ENCODE data around the gene NBEAL2.

The NBEAL2 gene

GRCh38 chr3:46978381-46978780 is 1.1 kb upstream of the NBEAL2 start:
- no peak for FAIRE-seq
- no peak for DNase-seq (ENCODE audit: insufficient read length, low spot score)
- no peak for TF ChIP-seq POLR2A (IDR thresholded peaks at IDR 0.05; ENCODE audit: low read depth, low read length)

GRCh38 chr3:46979958-46980497 is 562 bp downstream of the NBEAL2 start:
- TF ChIP-seq POLR2A (IDR thresholded peaks at IDR 0.05; ENCODE audit: low read depth, low read length), result no peak
- DNase-seq (ENCODE audit: insufficient read length, low spot score), result no peak
- FAIRE-seq, result no peak

- DNase-seq (ENCODE audit: insufficient read length, low spot score) (no peak), FAIRE-seq (no peak)
- no peak for TF ChIP-seq POLR2A (IDR thresholded peaks at IDR 0.05; ENCODE audit: low read depth, low read length)
These were observed 2.5 kb downstream of the NBEAL2 start for GRCh38 chr3:46981932-46982471.

- no peak for FAIRE-seq
These were observed 3.1 kb downstream of the NBEAL2 start for GRCh38 chr3:46982546-46982945.

GRCh38 chr3:46984591-46985459 is 5.4 kb downstream of the NBEAL2 start:
- no peak for TF ChIP-seq POLR2A (IDR thresholded peaks at IDR 0.05; ENCODE audit: low read depth, low read length)
- FAIRE-seq (no peak), DNase-seq (ENCODE audit: insufficient read length, low spot score) (no peak)

More at GRCh38 chr3:46982546-46982945, 3.1 kb downstream of the NBEAL2 start:
- TF ChIP-seq POLR2A (IDR thresholded peaks at IDR 0.05; ENCODE audit: low read depth, low read length), result no peak
- no peak for DNase-seq (ENCODE audit: insufficient read length, low spot score)

- no peak for DNase-seq (ENCODE audit: insufficient read length, low spot score)
- TF ChIP-seq POLR2A (IDR thresholded peaks at IDR 0.05; ENCODE audit: low read depth, low read length), result no peak
These were observed 6.1 kb downstream of the NBEAL2 start for GRCh38 chr3:46985588-46985987.

GRCh38 chr3:46986055-46986730 is 6.7 kb downstream of the NBEAL2 start:
- DNase-seq (ENCODE audit: insufficient read length, low spot score), result no peak
- TF ChIP-seq POLR2A (IDR thresholded peaks at IDR 0.05; ENCODE audit: low read depth, low read length), result no peak
- FAIRE-seq, result no peak

More at GRCh38 chr3:46985588-46985987, 6.1 kb downstream of the NBEAL2 start:
- FAIRE-seq, result no peak

GRCh38 chr3:46986782-46987310 is 7.4 kb downstream of the NBEAL2 start:
- no peak for TF ChIP-seq POLR2A (IDR thresholded peaks at IDR 0.05; ENCODE audit: low read depth, low read length)
- FAIRE-seq (no peak), DNase-seq (ENCODE audit: insufficient read length, low spot score) (no peak)

- TF ChIP-seq POLR2A (IDR thresholded peaks at IDR 0.05; ENCODE audit: low read depth, low read length), result no peak
- FAIRE-seq, result no peak
- no peak for DNase-seq (ENCODE audit: insufficient read length, low spot score)
These were observed 7.9 kb downstream of the NBEAL2 start for GRCh38 chr3:46987319-46987742.

- FAIRE-seq (no peak), DNase-seq (ENCODE audit: insufficient read length, low spot score) (no peak)
- no peak for TF ChIP-seq POLR2A (IDR thresholded peaks at IDR 0.05; ENCODE audit: low read depth, low read length)
These were observed 8.4 kb downstream of the NBEAL2 start for GRCh38 chr3:46987743-46988401.

GRCh38 chr3:46988616-46989015 is 9.2 kb downstream of the NBEAL2 start:
- DNase-seq (ENCODE audit: insufficient read length, low spot score) (no peak), FAIRE-seq (no peak)
- no peak for TF ChIP-seq POLR2A (IDR thresholded peaks at IDR 0.05; ENCODE audit: low read depth, low read length)

- no peak for TF ChIP-seq POLR2A (IDR thresholded peaks at IDR 0.05; ENCODE audit: low read depth, low read length)
- no peak for DNase-seq (ENCODE audit: insufficient read length, low spot score)
- FAIRE-seq, result no peak
These were observed 9.8 kb downstream of the NBEAL2 start for GRCh38 chr3:46989146-46989810.
